HG03571 (cell line): Measurements from ENCODE around the gene HDAC4.
A peak's percentile ranks its signal among the peaks of the same experiment; 100 is the strongest.

Experiments
- ATAC-seq: cut with Tn5 transposase; IDR thresholded peaks from one replicate; pipeline ENCODE4 v1.9.1; 2021; ENCODE audit not compliant: unreplicated experiment

The HDAC4 gene

DNA sequence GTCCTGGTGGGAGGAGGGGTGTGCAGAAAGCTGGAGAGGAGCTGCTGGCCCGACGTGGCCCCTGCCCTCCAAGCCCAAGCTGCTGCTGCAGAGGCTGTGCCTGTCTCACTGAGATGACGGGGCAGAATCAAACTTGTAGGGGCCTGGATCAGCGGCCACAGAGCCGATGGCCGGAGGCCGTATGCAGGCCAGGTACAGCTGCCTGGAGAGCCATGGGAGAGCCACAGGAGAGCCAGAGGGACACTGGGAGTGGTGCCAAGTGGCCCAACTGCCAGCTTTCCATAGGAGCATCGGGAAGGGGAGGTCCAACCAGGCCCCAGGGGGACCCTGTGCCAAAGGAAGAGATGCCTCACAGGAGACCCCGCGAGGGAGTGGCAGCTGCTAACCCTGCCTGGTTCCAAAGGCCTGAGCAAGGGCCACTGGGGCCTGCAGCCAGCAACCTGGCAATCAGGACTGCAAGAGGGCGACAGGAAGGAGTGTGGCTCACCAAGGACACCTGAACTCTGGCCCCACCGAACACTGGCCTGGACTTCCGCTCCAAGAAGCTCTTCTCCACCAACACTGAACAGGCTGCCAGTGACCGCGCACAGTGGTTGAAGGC is 70.7 kb downstream of the HDAC4 start:
- no peak for ATAC-seq

DNA sequence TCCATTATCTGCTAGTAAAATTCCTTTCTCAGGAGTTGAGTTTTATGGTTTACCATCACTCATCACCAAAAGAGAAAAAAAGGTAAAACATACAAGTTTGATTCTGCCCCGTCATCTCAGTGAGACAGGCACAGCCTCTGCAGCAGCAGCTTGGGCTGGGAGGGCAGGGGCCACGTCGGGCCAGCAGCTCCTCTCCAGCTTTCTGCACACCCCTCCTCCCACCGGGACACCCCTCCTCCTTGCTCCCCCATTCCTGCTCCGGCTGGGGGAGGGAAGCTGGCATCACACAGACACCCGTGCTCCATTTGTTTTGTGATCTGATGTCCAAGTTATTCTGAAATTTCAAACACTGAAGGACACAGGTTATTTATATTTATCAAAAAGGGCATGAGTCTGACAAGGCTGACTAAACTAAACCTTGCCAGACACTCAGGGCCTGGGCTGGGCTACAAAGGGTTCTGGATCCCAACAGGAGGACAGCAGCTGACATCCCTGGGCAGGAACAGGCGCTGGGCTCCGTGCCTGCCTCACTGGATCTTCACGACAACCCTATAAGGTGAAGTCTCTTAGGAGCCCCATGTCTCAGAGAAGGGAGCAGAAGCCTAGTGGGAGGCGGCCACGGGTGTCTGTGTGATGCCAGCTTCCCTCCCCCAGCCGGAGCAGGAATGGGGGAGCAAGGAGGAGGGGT is 71.4 kb downstream of the HDAC4 start:
- ATAC-seq = no peak

DNA sequence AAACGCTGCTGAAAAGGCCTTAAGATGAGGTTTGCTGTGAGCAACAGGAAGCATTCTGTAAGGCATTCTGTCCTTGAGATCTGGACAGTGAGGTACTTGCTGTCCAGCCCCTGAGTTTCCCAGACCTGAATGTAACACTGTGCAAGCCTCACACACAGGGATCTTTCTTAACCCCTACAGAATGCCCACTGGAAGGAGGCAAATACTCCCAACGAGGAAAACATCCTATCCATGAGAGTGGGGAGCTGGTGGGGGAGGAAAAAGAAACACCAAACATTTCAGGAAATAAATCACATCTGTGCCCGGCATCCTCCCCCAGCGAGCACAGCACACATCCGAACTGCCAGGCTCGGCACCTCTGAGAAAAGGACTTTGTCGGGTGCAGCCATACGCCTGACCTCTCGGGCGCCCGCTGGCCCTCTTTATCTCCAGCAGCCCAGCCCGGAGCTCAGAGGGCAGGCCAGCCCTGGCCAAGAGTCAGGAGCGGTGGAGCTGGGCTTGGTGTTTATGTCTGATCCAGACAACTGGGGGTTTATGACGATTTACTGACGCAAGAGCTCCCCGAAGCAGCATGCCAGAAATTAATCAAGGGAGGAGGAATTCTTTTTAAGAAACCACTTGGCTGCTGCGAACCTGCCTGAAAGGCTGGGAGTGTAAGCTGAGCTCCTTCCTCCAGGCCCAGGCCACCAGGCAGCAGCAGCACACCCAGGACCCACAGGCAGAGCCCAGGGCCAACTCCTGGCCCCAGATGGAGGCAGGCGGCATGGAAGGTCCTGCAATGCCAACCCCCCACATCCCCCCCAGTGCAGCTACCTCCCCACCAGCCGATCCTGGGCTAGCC is 72.2 kb downstream of the HDAC4 start:
- ATAC-seq = no peak

DNA sequence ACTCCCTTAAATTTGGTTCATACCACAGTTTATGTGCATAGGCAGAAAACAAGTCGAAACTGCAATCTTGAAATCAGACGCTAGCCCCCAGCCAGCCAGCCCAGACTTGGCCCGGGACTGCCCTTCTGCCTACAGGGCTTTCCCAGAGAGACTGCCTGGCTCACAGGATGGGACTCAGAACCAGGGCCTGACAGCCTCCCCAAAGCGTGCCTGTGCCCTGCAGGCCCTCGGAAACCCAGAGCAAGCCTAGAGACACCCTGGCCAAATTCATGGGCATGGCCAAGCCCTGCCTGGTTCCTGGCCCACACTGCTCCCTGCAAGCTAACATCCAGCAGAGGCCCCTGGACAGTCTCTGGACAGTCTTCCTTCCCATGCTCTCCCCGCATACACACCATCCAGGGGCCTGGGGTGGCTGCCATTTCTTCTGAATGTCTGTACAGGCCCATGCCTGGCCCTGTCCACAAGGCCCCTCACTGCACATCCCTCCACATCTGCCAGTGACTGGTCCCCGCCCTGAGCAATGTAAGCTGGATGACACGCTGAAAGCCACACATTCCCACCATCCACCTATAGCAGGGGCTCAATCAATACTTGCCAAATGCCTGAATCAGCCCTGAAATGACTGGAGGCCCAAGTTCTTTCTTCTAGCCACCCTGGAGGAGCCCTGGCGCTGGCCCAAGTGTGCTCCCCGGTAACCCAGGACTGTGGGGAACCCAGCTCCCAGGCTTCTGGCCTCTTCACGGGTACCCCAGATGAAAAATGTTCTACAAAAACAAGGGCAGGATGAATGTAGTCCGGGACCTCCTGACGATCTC is 73.1 kb downstream of the HDAC4 start:
- ATAC-seq = no peak

DNA sequence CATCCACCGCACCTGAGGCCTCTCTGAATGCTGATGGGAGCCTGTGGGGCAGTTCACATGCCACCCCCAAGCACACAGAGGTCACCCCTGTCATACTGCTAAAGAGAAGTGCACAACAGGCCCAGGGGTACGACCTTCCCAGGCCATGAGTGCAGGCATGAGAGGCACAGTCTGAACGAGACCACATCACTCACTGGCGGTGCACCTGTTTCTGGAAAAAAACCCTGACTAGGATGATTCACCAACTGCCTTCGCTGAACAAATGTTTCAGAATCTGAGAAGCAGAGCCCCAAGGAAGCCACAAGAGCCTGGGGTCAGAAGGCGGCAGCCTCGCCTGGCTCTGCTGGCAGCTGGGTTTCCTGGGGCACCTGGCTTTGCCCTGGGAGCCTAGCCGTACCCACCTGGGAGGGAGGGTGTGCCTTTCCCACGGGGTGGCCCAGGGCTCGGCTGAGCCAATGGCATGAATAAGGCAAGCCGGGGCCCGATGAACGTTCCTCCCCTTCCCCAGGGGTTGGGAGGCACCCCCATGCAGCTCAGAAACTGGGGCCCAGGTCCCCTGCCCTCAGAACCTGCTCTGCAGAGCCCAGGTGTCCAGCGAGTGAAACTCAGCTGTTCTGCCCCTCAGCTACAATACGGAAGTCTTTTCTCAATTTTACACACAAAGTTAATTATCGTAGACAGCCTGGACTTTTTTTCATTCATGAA is 73.8 kb downstream of the HDAC4 start:
- no peak for ATAC-seq

DNA sequence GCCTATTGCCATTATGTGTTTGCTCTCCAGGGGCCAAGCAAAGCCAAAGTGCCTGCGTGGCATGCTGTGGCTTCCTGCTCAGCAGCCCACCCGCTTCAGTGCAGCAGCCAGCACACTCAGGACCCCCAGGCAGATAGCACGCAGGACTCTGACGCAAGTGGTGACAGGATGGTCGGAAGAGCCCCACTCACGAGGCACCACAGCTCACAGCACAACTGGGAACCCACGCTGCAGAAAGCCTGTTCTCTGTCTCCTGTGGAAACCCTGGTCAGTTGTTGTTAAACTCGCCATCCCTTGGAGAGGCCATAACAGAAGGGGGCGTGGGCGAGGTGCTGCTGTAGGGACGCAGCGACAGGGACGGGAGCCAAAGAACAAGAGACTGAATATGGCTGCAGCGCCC is 76.4 kb downstream of the HDAC4 start:
- no peak for ATAC-seq

DNA sequence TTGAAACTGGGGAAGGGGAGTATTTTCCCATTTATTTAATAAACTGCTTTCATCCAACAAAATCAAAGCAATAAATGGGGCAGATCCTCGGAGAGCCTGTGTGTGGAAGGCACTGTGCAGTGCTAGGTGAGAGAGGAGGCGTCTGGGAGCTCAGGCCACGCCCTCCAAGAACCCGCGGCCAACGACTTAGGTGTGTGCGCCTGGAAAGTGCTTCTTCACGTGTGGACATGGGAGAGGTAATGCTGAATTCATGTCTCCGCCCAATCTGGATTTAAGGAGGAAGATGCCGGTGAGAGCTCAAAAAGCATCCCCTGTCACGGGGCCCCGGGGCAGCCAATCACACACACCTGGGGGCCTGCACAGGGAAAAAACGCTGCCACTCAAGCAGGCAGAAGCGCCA is 77.4 kb downstream of the HDAC4 start:
- no peak for ATAC-seq

DNA sequence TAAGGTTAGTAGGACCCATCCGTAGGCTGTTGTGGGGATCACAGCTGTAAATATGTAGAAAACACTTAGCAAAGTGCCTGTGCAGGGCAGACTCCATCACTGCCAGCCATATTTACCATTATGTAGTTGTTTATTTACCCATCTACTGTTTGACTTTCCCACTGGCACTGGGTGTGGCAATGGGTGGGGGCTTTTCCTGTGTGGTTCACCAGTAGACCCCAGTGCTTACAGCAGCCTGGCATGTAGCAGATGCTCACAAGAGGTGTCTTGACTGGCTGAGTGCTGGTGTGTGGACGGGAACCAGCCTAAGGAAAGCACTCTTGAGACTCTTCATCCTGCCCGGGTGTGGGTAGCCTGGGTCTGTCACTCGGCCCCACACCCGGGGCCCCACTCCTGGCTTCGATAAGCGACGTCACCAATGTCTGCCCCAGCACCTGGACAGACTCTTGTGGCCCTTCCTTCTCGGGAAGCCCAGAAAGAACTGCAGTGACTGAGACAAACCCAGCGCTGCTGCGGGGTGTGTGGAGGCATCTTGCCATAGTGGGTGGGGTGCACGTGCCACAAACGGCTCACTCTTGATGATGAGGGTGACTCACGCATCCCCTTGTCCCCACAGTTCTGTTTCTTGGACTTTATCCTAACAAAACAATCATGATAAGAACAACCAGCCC is 78.3 kb downstream of the HDAC4 start:
- ATAC-seq = no peak

DNA sequence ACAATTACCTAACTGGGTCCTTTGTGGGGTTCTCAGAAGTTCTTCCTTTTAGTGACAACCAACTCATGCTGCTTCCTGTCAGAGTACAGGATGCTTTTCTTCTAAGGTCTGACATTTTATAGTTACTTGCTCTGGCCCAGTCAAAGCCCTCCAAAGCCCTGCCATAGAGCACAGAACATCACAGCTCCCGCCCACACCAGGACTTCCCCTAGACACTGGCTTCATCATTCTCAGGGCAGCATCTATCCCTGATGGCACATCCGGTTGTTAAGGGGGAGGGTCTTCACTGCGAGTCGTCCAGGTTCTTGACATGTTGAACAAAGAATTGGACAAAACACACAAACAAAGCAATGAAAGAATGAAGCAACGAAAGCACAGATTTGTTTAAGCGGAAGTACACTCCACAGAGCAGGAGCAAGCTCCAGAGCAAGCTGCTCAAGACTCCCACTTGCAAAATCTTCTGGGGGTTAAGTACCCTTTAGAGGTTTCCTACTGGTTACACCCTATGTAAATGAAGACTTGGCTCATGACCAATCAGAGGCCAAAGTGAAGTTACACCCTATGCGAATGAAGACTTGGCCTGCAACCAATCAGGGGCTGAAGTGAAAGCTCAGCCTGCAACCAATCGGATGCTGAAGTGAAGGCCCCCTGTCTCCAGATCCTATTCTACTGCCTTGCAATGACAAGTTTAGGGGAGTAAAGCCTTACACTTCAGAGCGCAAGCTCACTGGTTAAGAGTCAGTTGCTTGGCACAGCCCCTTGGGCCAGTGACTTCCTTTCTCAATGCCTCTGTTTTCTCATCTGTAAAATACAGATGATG is 79.0 kb downstream of the HDAC4 start:
- no peak for ATAC-seq

DNA sequence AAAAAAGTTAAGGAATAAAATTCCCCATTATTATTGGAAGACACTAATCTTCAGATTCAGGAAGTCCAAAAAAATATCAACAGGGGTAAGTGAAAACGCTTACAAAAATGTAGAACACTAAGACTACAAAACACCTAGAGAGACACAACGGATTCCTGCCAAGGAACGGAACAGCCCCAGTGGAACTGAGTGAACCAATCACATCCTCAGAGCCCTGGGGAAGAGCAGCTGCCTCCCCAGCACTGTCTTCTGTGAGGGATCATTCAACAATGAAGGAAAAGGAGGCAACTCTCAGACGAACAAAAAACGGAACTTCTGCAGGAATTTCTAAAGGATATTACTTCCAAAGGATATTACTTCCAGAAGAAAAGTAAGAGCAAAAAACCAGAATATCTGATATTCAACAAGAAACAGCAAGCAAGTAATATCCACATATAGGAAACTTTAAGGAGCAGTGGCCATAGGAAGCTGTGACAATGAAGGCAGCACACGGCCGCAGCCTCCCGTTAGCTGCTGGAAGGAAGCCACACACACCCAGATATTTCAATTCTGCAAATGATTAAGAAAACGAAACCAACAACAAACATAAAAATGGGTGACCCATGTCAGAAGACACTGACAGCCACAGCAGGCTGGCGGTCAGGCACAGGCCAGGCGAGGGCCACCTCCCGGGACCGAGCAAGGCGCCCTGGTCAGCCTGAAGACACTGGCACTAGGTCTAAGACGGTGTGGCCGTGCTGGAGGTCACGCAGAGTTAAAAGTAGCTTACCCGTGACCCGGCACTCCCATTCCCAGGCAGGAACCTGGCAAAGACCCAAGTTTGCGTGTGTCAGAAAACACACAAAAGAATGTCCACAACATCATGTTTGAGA is 81.8 kb downstream of the HDAC4 start:
- no peak for ATAC-seq

DNA sequence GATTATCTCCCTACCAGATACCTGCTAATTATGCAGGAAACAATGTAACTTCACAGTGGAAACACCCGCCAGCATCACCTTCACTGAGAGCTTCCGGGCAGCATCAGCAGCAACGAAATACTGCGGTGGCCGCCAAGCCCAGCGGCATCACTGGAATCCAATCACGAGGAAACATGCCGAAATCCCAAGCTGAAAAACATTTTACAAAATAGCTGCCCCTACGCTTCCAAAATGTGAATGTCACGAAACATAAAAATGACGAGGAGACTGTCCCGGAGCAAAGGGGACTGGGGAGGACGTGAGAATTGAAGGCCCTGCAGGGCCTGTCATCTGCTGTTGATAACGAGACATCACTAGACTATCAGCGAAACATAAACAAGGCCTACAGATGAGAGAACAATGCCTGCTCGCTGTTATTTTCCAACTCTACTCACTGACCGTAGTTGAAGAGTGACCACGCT is 82.6 kb downstream of the HDAC4 start:
- no peak for ATAC-seq

DNA sequence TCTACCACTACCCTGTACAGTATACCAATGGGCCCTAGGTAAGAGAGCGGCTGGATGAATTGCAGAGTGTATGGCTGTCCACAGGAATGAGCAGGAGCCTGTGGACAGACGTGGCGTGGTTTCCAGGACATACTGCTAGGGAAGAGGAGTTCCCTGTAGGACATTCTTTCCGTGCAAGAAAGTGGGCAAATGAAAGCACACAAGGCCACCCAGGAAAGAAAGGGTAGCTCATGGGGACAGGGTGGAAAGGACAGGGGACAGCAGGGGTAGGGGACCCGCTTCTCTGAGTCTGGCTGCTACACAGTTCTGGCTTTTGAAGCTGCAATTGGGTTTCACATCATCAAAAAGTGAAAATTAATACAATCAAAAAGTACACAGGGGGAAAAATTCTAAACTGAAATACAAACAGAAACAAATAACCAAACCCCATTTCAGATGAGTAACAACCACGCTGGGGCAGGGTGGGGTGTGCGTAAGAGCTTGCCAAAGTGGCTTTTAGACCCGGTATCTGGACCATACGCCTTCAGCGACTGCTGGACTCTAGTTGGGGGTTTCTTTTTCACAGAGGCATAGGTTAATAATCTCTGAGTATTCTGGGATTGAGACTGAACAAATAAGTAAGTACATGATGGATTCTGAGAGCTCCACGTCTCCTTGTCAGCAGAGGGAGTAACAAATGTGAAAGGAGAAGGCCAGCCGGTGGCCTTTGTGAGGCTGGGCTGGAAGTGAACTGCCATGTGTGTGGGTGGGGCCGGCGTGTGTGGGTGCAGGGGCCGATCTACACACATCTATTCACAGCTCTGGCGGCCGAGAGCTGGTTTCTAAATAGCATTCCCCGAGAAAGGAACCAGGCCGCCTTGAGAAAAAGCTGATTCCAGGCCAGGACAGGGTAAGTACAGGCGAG is 84.0 kb downstream of the HDAC4 start:
- ATAC-seq = no peak

DNA sequence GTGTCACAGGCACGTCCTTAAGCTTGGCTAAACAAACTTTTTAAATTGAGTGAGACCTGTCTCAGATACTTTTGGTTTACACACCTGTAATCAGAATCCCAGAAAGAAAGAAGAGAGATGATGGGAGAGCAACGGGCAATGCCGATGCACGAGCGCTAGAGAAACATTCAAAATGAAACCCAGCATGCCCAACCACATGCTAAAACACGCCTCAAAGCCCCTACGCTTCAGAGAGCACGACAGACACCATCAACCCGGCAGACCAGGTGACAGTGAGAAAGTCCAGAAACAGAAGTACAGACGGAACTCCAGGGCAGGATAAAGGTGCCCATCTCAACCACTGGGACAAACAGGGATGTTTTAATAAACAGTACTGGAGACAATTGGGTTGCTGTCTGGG is 85.5 kb downstream of the HDAC4 start:
- ATAC-seq = peak; percentile 61

DNA sequence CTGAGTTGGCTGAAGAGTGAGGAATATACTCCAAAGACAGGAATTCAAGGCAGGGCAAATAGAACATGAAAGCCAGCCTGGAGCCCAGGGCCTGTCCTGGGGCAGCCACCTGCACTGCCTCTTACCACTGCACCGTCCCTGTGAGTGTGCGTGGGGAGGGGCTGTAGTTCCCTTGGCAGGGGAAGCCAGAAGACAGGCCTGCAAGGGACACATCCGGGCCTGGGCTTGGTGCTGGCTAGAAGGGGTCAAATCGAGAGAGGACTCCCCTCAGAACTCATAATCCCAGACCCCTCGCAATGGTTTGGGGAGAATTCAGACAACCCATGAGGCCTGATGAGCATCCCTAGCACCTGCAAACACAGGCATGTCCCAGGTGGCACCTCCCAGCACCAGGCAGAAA is 87.0 kb downstream of the HDAC4 start:
- ATAC-seq = no peak

DNA sequence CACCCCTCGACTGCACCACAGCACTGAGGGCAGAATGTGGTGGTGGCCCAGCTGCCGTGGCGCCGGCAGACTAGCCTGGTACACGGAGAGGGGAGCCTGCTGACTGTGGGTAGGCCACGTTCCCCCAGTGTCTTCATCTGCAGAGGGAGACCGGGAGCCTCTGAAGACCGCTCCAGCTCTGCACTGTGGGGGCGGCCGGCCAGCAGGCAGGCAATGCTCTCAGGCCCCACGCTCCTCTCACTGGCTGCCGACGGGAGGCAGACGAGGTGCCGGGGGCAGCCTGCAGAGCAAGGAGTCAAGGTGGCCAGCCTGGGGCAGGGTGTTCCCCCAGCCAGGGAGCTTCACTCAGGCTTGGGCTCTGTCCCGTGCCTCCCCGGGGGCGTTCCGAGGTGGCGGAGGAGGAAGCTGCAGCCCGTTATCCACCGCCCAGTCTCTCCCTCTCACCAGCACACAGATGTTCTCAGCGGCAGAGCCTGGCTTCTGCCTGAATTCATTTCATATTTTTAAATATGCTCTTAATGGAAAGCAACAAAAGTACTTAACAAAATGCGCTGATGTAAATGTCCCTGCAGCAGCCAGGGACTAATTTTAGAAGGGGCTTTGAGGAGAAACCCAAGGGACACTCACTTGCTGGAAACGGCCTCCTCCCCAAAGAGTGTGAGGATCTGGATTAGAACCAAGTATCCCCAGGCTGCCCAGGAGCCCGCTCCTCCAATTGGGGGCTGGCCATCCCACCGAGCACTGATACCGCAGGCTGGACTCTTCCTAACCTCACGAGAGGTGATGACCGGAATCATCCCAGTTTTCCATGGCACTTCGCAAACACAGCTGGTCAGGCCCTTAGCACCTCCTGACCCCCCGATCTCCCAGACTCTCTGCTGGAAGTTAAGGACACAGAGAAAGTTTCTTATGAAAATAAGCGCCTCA is 87.8 kb downstream of the HDAC4 start:
- ATAC-seq = no peak

DNA sequence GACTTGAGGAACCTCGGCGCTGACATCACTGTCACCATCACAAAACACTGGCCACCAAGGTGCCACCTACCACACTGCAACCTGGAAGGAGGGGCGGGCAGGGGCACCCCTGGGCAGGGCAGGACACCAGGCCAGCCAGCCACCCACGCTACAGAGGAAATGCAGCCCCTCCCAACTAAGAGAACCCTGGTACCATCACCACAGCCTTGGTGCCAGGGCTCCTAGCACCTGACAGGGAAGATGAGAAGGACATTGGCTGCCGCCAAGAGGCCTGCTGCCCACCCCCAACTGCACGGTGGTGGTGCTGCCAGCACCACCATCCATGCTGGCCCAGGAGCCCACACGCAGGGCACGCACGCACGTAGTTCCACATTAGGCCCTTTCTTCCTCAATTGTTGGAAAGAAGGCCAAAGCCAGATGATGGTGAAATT is 88.7 kb downstream of the HDAC4 start:
- ATAC-seq = no peak
